Naive thymus-derived CD4-positive, alpha-beta T cell (primary cell): Measurements from ENCODE around the gene MBP. TPM values are rescaled to one million over a fixed set of nuclear protein-coding genes. Genes with fewer than 3 reads are reported as not detected.

Experiments used
- ATAC-seq: fragments of 150-1000 bp; cut with Tn5 transposase; 2 replicates; pipeline ENCODE4 v1.10.0; 2021; ENCODE audit warnings: mild to moderate bottlenecking, moderate library complexity
- CTCF ChIA-PET: fragments of 350-600 bp; sonication (Branson Sonifier 250); formaldehyde crosslinking; loops from one replicate; lab custom pipeline; 2021; ENCODE audit warnings: antibody characterized with exemption; lab: Charles Lee
- POLR2A ChIA-PET: fragments of 350-600 bp; sonication (Branson Sonifier 250); formaldehyde crosslinking; loops from one replicate; lab custom pipeline; 2021; ENCODE audit warnings: antibody characterized with exemption, inconsistent platforms; lab: Charles Lee
- DNase-seq, 9 donors: peaks; one replicate each; pipeline versions ENCODE4 v3.0.0 to v3.0.0-alpha.2; 2020 to 2022; ENCODE audit warnings: mixed read lengths in 1 of 9
- H3K27ac ChIP-seq: one replicate; pipeline ENCODE4 v1.7.0; 2013; ENCODE audit warnings: mild to moderate bottlenecking, low read depth, low read length, moderate library complexity
- H3K27me3 ChIP-seq, 2 donors: one replicate each; pipeline ENCODE4 v1.7.0; 2013; ENCODE audit warnings: low read length in 2 of 2, mild to moderate bottlenecking in 2 of 2, moderate library complexity in 2 of 2; ENCODE audit not compliant: control insufficient read depth in 2 of 2, insufficient read depth in 2 of 2
- H3K36me3 ChIP-seq, 3 experiments: 1 replicate in 2 of 3; 2 replicates in 1 of 3; pipeline ENCODE4 v1.7.0; 2013; ENCODE audit warnings: low read length in 3 of 3, mild to moderate bottlenecking in 3 of 3, moderate library complexity in 1 of 3; ENCODE audit not compliant: insufficient read depth in 3 of 3, control insufficient read depth in 2 of 3
- H3K4me1 ChIP-seq, 2 donors: one replicate each; pipeline ENCODE4 v1.7.0; 2013; ENCODE audit warnings: low read length in 2 of 2, mild to moderate bottlenecking in 2 of 2, moderate library complexity in 1 of 2; ENCODE audit not compliant: control insufficient read depth in 2 of 2, insufficient read depth in 2 of 2
- H3K4me3 ChIP-seq: 2 replicates; pipeline ENCODE4 v1.7.0; 2013; ENCODE audit warnings: mild to moderate bottlenecking, low read length
- H3K9me3 ChIP-seq, 3 experiments: 1 replicate in 2 of 3; 2 replicates in 1 of 3; pipeline ENCODE4 v1.7.0; 2013; ENCODE audit warnings: low read length in 3 of 3; ENCODE audit not compliant: control insufficient read depth in 2 of 3
- H3K27ac Mint-ChIP-seq, 9 donors: one replicate each; pipeline ENCODE4 v1.8.0; 2020 to 2022; ENCODE audit warnings: mixed read lengths in 9 of 9, mild to moderate bottlenecking in 8 of 9, moderate library complexity in 5 of 9, inconsistent platforms in 2 of 9
- H3K27me3 Mint-ChIP-seq, 5 donors: one replicate each; pipeline ENCODE4 v1.8.0; 2021 to 2022; ENCODE audit warnings: mixed read lengths in 5 of 5, mild to moderate bottlenecking in 1 of 5
- H3K36me3 Mint-ChIP-seq, 5 donors: one replicate each; pipeline ENCODE4 v1.8.0; 2020 to 2022; ENCODE audit warnings: mixed read lengths in 5 of 5, mild to moderate bottlenecking in 3 of 5, inconsistent platforms in 1 of 5
- H3K4me1 Mint-ChIP-seq, 7 donors: one replicate each; pipeline ENCODE4 v1.8.0; 2020 to 2022; ENCODE audit warnings: mixed read lengths in 7 of 7, mild to moderate bottlenecking in 3 of 7, inconsistent platforms in 1 of 7
- H3K4me3 Mint-ChIP-seq, 10 donors: one replicate each; pipeline ENCODE4 v1.8.0; 2020 to 2022; ENCODE audit warnings: mild to moderate bottlenecking in 10 of 10, mixed read lengths in 10 of 10, moderate library complexity in 6 of 10, inconsistent platforms in 2 of 10
- H3K9me3 Mint-ChIP-seq, 11 donors: one replicate each; pipeline ENCODE4 v1.8.0; 2020 to 2022; ENCODE audit warnings: mixed read lengths in 11 of 11, mild to moderate bottlenecking in 4 of 11, inconsistent platforms in 1 of 11, moderate library complexity in 1 of 11
- intact Hi-C, 2 donors: fragments of 100-400 bp; cut with micrococcal nuclease; formaldehyde crosslinking; loops; one replicate each; pipeline ENCODE4 v1.15.1; 2023
- polyA plus RNA-seq, 2 donors: library from polyadenylated mRNA; unstranded; fragments of 300-500 nt; fragmentation: Illumina TruSeq; gene quantifications; one replicate each; pipeline ENCODE4 v1.2.3, GENCODE V29; 2021
- total RNA-seq, 6 experiments: library from RNA in 5 of 6; stranded (reverse) in 5 of 6; gene quantifications; 1 replicate in 5 of 6; 2 replicates in 1 of 6; pipeline ENCODE4 v1.2.3 and lab custom pipeline; 2021 to 2026

MBP gene
- total and polyA plus RNA-seq, 7 experiments from 2014 or later = 88.3 to 152 (median 107) TPM

DNA sequence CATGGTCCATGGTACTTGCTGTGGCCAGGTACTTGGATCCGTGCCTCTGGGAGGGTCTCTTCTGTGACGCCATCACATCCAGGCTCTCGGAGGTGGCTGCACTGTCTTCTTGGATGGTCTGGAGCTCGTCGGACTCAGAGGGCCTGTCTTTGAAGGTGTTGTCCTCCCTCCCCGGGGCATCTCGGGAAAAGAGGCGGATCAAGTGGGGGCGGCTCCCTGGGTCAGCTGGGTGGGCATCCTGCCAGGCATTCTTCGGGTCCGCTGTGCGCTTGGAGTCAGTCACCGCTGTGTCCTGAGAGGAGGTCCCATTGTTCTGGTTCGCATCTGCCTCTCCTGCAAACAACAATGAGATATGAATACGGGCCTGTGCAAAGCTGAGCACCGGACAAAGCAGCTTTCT lies 115.6 kb downstream of the MBP start:
- Histone ChIP-seq H3K4me3 (no peak overlapping the region), H3K27ac (no peak overlapping the region), H3K9me3 (no peaks in the 10 kb centered on the region), H3K36me3 (peaks cover 0 to 56% (median 0%) of the 10 kb centered on the region in 3 experiments), H3K27me3 (no peaks in the 10 kb centered on the region), H3K4me1 (no peaks in the 10 kb centered on the region)
- ATAC-seq = no peak
- H3K36me3 Mint-ChIP-seq = peaks cover 7 to 45% (median 35%) of the 10 kb centered on the region in 5 donors
- CTCF ChIA-PET = interaction anchor here (0.8 kb wide), 1 partner anchor 195 kb away, joined by 3 read pairs; no protein-coding TSS in a partner anchor
- no peaks in the 10 kb centered on the region for H3K27me3 Mint-ChIP-seq
- intact Hi-C loops = no loop called here
- no peak overlapping the region for H3K4me3 Mint-ChIP-seq
- POLR2A ChIA-PET = interaction anchor here (1.1 to 1.3 kb wide), 2 partner anchors 13 to 195 kb away, joined by 3 to 4 read pairs; partner anchors contain the start of gene ZNF236
- peaks cover 16 to 60% (median 29%) of the 10 kb centered on the region in 7 donors for H3K4me1 Mint-ChIP-seq
- H3K9me3 Mint-ChIP-seq = peaks cover 0 to 8% (median 0%) of the 10 kb centered on the region in 11 donors
- H3K27ac Mint-ChIP-seq = peak overlapping the region in 1 of 9 donors; percentile 33
- no peak for DNase-seq

DNA sequence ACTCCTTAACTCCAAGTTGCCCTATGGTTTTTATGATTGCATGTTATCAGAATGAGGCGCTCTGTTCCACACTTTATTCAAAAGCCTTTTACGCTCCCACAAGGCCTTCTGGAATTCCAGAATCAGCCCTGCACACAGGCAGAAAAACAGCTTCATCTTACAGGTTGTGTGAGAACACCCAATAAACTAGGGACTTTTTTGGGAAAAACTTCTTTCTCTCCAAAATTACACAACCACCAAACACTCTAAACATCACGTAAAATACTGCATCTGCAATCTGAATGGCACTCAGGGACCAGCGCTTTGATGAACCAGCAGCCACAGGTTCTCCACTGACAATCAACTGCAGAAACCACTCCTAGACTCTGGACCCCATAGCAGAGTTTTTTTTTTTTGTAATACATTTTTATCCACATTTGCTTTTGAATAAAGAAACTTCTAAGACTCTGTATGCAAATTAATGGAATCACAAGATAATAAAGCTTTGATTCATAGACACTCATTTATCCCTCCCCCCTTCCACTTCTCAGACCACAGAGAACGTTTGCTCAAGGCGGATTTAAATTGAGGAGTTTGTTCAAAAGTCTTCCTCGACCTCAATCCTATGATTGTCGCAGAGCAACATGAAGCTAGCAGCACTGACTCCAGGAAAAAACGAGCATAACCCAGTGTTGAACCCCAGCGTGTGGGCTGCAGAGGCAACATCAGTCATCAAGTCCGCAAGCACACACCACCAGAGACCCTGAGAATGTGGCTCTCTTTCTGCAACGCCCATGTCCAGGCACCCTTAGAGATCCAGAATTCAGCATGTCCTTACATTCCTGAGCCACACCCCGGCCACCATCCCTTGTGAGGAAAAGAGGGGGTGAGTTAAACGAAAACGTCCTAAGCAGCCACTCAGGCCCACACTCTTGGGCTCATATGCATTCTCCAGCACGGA lies 116.5 kb downstream of the MBP start:
- peaks cover 17 to 57% (median 29%) of the 10 kb centered on the region in 7 donors for H3K4me1 Mint-ChIP-seq

DNA sequence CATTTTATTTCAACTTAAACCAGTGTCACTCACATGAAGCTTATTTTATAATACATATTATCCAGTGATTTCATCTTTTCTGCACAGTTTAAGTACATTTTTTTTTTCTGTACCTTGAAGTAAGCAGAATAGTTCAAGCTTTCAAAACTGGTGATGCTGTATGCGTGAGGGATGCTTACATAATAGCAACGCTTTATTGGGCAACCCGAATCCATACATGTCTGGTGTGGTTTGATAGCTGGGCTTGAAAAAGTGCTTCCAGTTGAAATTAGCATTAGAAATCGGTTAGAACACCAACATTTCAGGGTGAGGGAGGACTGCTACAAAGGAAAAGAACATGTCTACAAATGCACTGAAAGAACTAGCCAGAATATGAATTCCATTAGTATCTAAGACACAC lies 117.4 kb downstream of the MBP start:
- ChIA-PET CTCF (interaction anchor here (0.9 to 2.7 kb wide), 3 partner anchors 10 to 108 kb away, joined by 3 to 8 read pairs (median 3); no protein-coding TSS in a partner anchor), POLR2A (interaction anchor here (0.9 kb wide), 1 partner anchor 113 kb away, joined by 3 read pairs; no protein-coding TSS in a partner anchor)
- Histone ChIP-seq H3K27ac (no peak overlapping the region), H3K27me3 (no peaks in the 10 kb centered on the region), H3K9me3 (no peaks in the 10 kb centered on the region), H3K36me3 (peaks cover 0 to 57% (median 0%) of the 10 kb centered on the region in 3 experiments), H3K4me1 (no peaks in the 10 kb centered on the region), H3K4me3 (no peak overlapping the region)
- intact Hi-C loops = no loop called here
- peaks cover 7 to 57% (median 35%) of the 10 kb centered on the region in 5 donors for H3K36me3 Mint-ChIP-seq
- H3K4me3 Mint-ChIP-seq = no peak overlapping the region
- DNase-seq (no peak), ATAC-seq (no peak)
- H3K9me3 Mint-ChIP-seq = peaks cover 0 to 8% (median 0%) of the 10 kb centered on the region in 11 donors
- H3K4me1 Mint-ChIP-seq = peaks cover 16 to 61% (median 30%) of the 10 kb centered on the region in 7 donors
- no peaks in the 10 kb centered on the region for H3K27me3 Mint-ChIP-seq
- peak overlapping the region in 2 of 9 donors; percentile 5 to 47 for H3K27ac Mint-ChIP-seq

More for the DNA sequence above, 116.5 kb downstream of the MBP start:
- H3K36me3 ChIP-seq = peaks cover 0 to 61% (median 0%) of the 10 kb centered on the region in 3 experiments
- H3K4me1 ChIP-seq = no peaks in the 10 kb centered on the region
- ChIA-PET POLR2A (interaction anchor here (1.1 to 1.3 kb wide), 2 partner anchors 12 to 194 kb away, joined by 3 to 4 read pairs; partner anchors contain the start of gene ZNF236), CTCF (interaction anchor here (0.8 to 1.1 kb wide), 2 partner anchors 107 to 195 kb away, joined by 3 read pairs; no protein-coding TSS in a partner anchor)
- Mint-ChIP-seq H3K36me3 (peaks cover 7 to 50% (median 35%) of the 10 kb centered on the region in 5 donors), H3K27ac (peak overlapping the region in 5 of 9 donors; percentile 4 to 47 (median 27)), H3K4me3 (no peak overlapping the region), H3K9me3 (peaks cover 0 to 8% (median 0%) of the 10 kb centered on the region in 11 donors), H3K27me3 (no peaks in the 10 kb centered on the region)
- no peak overlapping the region for H3K4me3 ChIP-seq
- ATAC-seq (no peak), DNase-seq (no peak)
- no peaks in the 10 kb centered on the region for H3K9me3 ChIP-seq
- H3K27me3 ChIP-seq = no peaks in the 10 kb centered on the region
- intact Hi-C loops = no loop called here
- no peak overlapping the region for H3K27ac ChIP-seq

DNA sequence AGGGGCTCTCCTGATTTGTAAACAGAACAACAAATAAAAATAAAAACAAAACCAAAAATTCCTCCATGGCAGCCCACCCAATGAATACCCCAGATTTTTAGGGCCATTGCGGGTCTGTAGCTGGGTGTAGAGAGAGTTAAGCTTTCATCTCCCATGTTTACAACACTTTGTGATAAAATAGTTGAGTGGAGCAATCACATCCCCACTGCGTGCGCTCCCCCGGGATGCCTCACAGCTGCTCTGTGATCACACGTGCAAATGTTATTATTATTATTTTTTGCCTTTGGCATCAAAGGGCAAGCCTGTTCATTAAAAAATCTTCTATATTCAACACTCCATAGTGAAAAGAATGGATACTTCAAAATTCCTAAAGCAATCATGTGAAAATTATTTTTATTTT lies 118.0 kb downstream of the MBP start:
- H3K27me3 ChIP-seq = no peaks in the 10 kb centered on the region
- no peak overlapping the region for H3K4me3 Mint-ChIP-seq
- H3K9me3 ChIP-seq = no peaks in the 10 kb centered on the region
- H3K4me3 ChIP-seq = no peak overlapping the region
- H3K36me3 ChIP-seq = peaks cover 0 to 63% (median 0%) of the 10 kb centered on the region in 3 experiments
- H3K36me3 Mint-ChIP-seq = peaks cover 7 to 58% (median 35%) of the 10 kb centered on the region in 5 donors
- ChIA-PET CTCF (interaction anchor here (0.9 to 2.7 kb wide), 2 partner anchors 10 to 14 kb away, joined by 3 to 8 read pairs; no protein-coding TSS in a partner anchor), POLR2A (interaction anchor here (0.9 kb wide), 1 partner anchor 113 kb away, joined by 3 read pairs; no protein-coding TSS in a partner anchor)
- DNase-seq = no peak
- H3K27ac ChIP-seq = no peak overlapping the region
- H3K9me3 Mint-ChIP-seq = peaks cover 0 to 8% (median 0%) of the 10 kb centered on the region in 11 donors
- intact Hi-C loops = no loop called here
- H3K27me3 Mint-ChIP-seq = no peaks in the 10 kb centered on the region
- H3K27ac Mint-ChIP-seq = no peak overlapping the region
- peaks cover 14 to 55% (median 30%) of the 10 kb centered on the region in 7 donors for H3K4me1 Mint-ChIP-seq
- H3K4me1 ChIP-seq = no peaks in the 10 kb centered on the region
- no peak for ATAC-seq

DNA sequence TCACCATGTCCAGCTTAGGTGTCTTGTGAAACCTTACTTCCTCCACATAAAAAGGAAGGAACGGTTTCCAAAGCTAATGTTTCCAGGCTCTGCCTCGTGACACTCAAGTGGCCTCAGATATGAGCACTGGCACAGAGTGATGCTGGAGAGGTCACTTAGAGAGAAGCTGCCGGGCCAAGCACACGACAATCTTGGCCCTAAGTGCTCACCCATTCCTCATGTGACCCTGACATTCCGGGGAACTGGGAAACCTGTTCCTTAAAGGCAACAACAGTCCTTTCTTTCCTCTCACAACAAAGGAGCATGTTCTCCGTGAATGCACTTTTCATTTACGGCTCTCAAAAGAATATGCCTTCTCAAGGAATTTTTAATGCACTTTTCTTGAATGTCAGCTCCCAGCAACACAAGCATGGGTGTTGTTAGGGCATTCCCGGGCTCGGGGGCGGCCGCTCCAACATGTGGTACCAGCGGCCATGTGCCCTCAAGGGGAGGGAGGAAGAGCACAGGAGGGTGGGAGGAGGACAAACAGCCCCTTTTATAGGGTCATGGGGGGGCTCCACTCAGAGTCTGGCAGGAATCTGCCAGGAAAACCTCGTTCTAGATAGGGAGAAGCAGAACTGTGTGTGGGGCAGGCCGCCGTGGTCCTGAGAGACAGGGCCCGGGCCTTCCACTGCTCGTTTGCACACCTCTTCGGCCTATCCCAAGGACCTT lies 118.6 kb downstream of the MBP start:
- Mint-ChIP-seq H3K4me3 (no peak overlapping the region), H3K9me3 (peaks cover 0 to 8% (median 0%) of the 10 kb centered on the region in 11 donors), H3K36me3 (peaks cover 5 to 54% (median 30%) of the 10 kb centered on the region in 5 donors), H3K27me3 (no peaks in the 10 kb centered on the region), H3K27ac (peak overlapping the region in 2 of 9 donors; percentile 13 to 68), H3K4me1 (peaks cover 15 to 49% (median 24%) of the 10 kb centered on the region in 7 donors)
- DNase-seq (no peak), ATAC-seq (no peak)
- Histone ChIP-seq H3K4me1 (no peaks in the 10 kb centered on the region), H3K9me3 (no peaks in the 10 kb centered on the region), H3K4me3 (no peak overlapping the region), H3K27me3 (no peaks in the 10 kb centered on the region), H3K27ac (no peak overlapping the region), H3K36me3 (peaks cover 0 to 68% (median 0%) of the 10 kb centered on the region in 3 experiments)
- intact Hi-C loops = no loop called here
- POLR2A ChIA-PET = no interaction called here
- CTCF ChIA-PET = interaction anchor here (1.4 to 2.7 kb wide), 2 partner anchors 13 to 14 kb away, joined by 3 to 8 read pairs; no protein-coding TSS in a partner anchor
